Eye (tissue), 1 donor: ENCODE results near the gene PPP1R1B.
A peak's percentile ranks its signal among the peaks of the same experiment; 100 is the strongest.

ENCODE experiments used
- DNase-seq: peaks from one replicate; pipeline ENCODE4 v3.0.0-alpha.2; 2015

Gene PPP1R1B

GRCh38 chr17:39600997-39601597, 25.7 kb upstream of the PPP1R1B start:
- peak; percentile 61 for DNase-seq

DNA sequence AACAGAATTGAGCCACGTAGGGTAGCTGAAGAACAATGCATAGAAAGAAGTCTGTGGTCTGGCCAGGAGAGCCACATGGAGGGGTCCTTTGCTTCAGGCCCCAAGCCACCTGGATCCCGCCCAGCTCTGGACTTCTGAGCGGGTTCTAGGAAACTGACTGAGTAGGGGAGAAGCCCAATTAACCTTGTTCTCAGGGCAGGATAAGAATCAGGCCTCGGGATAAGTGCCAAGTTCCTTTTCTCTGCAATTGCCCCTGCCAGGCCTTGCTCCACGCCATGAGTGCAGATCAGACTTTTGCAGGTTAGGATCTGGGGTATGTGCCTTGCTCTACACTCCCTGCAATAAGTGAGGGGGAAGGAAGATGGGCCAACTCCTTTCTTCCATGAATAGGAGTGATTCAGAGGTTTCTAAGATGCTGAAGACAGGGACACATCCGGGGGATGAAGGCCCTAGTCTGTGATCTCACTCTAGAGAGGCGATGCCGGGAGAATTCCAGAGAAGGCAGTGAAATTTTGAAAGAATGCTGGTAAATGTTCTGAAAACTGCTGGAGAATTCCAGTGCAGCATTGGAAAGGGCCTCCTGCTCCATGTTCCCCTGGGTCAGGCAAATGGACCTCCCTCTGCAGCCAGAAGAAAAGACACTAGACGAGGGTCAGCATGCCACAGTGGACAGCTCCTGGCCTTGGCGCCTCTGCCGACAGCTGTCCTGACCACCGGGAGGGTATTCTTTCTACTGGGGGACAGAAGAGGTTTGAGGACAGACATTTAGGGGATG, 24.8 kb upstream of the PPP1R1B start:
- no peak for DNase-seq

DNA sequence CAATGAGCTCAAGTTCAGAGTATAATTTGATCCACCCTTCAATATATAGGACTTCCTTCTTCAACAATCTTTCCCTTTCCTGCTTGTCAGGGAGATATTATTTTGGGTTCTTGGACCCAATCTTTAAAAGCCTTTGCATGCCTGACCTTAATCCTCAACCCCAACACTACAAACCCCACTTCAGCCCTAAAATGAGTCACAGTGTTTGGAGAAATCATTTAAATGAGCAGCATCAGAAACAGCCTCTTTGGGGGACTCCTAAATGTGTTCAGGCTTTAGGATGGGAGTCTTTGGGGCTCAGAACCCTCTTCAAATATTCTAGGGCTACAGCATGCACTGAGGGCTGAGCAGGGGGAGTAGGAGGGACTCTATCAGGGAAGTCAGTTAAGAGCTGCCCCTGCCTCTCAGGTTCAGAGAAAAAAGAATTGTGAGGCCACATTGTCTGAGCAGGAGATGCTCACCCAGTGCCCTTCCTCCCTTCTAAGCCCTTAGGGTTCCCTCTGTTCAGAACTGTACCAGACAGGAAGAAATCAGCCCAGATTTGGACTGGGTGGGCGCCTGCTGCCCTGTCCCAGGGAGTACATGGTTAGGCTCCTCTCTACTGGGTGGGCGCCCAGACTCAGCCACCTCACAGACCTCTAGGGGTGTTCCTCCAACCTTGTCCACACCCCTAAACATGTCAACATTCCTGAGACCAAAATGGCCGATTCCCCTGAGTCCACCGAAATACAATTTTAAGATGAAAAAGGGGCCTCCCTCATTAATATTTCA, 24.0 kb upstream of the PPP1R1B start:
- no peak for DNase-seq

DNA sequence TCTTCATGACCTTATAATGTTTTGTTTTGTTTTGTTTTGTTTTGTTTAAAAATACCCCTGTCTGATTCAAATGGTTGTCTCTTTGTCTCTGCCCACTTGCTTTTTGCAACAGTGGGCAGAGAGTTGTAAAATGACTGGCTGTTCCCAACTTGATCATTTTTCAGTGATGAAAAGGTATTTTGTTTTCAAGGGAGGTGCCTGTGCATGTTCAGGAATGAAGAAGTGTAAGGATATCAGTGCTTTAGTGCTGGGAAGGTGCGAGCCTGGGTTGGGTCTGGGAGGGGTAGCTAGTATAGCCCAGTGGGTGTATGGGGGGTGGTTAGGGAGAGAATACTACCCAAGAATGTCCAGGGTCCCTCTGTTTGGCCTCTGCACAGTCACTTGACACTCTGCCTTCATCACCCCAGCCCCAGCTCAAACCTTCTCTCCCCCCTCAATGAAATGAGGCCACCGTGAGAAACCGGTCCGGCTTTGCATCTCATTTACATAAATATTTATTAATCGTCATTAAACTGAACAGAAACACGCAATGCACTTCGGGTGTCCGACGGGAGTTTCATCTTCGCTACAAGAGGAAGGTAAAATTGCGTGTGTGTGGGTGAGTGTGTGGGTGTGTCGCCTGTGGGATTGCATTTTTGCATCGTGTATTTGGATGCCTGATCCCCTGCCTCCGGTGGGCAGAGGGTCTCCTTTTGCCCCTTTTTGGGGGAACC, 23.3 kb upstream of the PPP1R1B start:
- DNase-seq, result no peak

- peak; percentile 27 for DNase-seq
Measured at GRCh38 chr17:39604911-39605491, 21.8 kb upstream of the PPP1R1B start.

GRCh38 chr17:39605492-39606433, 21.0 kb upstream of the PPP1R1B start:
- DNase-seq, result peak; percentile 63

GRCh38 chr17:39606434-39607056, 20.2 kb upstream of the PPP1R1B start:
- DNase-seq, result peak; percentile 49

GRCh38 chr17:39607057-39607850, 19.5 kb upstream of the PPP1R1B start:
- DNase-seq, result peak; percentile 56

- peak; percentile 24 for DNase-seq
Measured at GRCh38 chr17:39607851-39608130, 19.0 kb upstream of the PPP1R1B start, which contains the start of gene NEUROD2. TSS of gene NEUROD2 (minus strand) at chr17:39607920. CDS start at chr17:39606599, 1,321 bp downstream.

DNA sequence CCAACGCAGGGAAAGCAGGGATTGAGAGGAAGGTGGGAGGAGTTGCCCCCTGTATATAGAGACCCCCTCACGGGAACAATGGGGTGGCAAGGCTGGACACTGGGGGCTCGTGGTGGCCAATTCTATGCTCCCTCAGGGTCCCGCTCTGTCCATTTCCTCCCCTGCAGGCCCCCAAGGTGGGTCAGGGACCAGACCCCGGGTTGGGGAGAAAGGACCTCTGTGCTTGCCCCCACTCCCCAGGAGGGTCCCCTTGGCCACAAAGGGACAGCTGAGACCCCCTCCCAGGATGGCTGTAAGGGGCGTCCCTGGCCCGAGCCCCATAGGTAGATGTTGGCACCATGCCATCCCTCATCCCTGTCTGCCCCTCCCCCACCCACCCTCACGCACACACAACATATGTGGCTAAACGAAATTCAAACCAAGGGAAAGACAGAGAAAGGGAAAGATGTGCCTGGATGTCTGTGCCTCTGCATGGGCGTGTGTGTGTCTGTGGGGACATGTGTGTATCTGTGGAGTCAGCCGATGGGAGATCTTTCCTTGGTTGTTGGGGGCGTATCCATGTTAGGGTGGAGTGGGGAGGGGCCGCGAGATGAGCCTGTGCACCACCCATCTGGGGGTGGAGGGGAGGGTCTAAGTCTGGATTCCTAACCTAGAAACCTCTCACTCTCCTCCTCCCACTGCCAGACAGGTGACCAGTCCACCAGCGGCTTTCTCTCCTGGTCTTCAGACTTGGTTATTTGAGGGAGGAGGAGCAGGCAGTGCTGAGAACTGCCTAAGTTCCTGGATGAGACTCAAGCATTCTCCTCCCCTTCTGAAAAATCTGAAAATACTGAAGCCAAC, 18.4 kb upstream of the PPP1R1B start:
- DNase-seq, result no peak

DNA sequence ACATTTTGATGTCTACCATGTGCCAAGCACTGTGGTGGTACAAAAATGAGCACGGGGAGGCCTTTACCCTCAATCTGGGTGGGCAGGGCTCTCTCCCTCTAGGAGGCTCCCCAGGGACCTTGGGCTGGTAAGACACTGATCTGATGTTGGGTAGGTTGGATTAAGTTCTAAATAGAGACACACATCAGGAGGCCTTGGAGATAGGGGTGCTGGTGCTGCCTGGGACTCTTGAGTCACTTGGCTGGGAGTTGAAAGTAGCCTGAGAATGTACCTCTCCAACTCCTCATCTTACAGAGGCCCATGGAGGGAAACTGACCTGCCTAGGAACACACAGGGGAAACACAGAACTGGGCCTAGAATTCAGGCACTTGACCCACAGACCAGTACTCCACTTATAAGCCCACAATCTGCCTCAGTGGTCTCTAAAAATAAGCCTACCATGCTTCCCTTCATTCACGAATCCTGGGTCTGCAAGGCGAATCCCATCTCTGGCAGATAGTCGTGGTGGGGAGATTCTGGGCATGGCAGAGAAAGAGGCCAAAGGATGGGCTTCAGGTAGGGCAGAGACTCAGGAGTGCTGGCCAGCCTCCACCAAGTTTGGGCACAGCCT, 17.2 kb upstream of the PPP1R1B start:
- DNase-seq, result no peak

- no peak for DNase-seq
Measured at GRCh38 chr17:39611401-39612112, 15.2 kb upstream of the PPP1R1B start.

DNA sequence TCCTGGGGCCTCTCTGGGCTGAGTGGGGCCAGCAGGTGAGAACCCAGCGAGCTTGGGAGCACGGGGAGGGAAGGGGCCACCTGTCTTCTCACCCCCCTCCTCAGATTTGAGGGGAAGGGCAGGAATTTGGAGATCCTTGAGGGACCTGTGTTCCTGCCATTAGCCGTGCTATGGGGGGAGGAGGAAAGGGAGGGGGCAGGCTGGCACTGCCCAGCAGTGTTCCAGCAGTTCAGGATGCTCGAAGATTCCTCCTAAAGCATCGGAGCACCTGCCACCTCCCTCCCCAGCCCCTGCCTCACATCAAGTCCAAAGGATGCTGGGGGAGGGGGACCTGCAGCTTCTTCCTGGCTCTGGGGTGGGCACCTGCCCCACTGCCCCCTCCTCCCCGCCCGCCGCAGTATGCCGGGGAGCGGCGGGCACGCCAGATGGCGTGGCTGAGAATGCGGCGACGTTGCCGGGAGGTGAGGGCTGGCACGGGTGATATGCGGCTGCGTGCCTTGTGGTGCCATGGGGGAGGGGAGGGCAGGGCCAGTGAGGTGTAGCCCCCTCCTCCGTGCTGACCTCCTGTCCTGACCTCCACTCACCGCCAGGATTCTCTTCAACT, 14.4 kb upstream of the PPP1R1B start:
- no peak for DNase-seq

DNA sequence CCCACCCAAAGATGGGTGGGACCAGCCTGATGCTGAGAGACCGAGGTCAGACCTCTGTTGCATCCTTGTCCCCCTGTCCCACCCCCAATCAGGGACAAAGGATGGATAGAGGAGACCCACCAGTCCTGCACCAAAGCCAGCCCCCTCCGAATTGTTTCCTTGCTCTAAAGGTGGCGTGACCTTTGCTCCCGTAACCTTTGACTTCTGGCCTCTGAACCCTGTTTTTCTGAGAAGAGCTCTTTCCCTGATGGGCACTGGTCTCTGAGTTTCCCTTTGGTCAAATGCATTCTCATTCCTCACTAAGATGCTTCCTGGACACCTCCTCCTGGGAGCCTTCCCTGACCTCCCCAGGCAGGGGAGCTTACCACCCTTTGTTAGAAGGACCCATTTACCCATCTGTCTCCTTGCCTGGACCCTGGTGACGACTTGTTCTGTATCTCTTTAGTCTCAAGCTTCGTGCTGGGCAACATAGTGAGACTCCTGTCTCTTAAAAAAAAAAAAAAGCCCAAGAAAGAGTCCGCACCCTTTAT, 13.8 kb upstream of the PPP1R1B start:
- no peak for DNase-seq

- no peak for DNase-seq
Measured at GRCh38 chr17:39614545-39615157, 12.1 kb upstream of the PPP1R1B start.

GRCh38 chr17:39615434-39615833, 11.3 kb upstream of the PPP1R1B start:
- no peak for DNase-seq

DNA sequence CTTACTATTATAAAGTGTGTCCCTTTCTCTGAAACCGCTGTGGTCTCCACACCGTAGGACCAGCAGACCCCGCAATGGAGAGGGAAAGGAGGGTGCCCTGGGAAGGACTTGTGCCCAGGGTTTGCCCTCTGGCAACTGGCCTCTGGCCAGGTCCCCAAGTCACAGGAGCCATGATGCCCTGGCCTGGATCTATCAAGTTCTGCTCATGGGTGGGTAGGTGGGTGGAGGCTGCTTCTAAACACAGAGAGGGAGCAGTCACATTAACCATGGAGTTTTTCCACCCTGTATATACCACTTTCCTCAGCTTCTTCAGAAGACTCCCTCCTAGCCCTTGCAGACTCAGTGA, 9.7 kb upstream of the PPP1R1B start:
- DNase-seq, result no peak
